ENCODE results near the gene CALHM6.

CALHM6 gene

DNA sequence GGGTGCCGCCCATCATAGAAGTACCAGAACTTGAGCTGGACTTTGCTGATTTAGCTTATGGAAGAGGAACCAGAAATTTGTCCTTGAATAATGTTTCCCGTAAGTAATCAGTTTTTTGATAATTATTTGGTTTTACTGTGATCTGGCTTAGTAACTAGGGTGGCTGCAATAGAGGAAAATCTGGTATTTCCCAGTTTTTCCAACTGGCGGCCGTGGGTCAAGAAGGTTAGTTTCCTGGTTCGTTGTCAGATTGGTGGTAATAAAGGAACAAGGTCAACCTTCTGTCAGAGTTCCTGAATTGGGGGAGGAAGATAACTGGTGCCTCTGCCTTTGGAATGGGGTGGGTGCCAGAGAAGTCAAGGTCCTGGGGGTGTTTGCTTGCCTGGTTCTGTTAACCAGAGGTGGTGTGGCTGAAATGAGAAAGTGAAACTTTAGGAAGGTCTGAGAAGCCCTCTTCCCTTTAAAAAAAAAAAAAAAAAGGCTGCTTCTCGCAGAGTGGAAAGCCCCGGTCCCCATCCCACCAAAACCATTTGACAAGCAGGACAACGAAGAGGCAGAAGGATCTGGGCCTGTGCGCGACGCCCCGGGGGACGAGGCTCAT is at the start of gene CALHM6:
CALHM6 (plus strand) TSS at position 45 of the 601 bp plus-strand sequence; CDS start at position 600, 555 bp downstream.
- DNase-seq (ENCODE audit: low spot score): no peak

DNA sequence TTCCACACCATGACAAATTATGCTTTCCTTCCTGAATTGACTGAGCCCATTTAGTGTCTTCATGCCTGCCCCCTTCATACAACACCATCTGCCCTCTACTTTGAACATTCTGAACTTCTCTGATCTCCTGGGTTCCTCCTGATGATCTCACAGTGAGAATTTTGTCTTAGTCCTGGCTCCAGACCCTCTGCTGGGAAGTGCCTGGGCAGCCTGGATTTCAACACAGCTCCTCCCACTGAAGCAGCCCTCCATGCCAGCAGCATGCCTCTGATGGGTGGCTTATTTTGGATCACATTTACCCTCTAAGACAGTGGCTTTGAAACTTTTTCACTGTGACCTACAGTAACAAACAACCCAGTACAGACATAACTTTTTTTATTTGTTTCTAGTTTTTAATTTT is 48.9 kb upstream of the CALHM6 start:
- DNase-seq (ENCODE audit: low spot score): no peak

DNA sequence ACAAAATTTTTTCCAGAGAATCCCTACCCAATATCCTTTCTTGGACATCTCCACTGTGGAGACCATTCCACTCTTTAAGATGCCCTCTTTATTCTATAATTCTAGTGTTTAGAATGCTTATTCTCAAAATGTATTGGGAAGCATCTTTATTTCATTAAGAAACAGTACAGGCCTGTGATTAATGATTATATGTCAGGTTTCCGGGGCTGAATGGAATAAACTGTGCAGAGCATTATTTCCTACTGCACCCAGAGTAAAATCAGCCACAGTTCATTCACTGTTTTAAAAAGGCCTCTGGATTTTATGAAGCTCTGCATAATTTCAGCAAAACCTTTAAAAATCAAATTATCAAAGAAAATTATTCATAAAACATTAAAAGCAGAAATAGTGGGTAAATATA is 47.8 kb upstream of the CALHM6 start:
- no peak for DNase-seq (ENCODE audit: low spot score)

DNA sequence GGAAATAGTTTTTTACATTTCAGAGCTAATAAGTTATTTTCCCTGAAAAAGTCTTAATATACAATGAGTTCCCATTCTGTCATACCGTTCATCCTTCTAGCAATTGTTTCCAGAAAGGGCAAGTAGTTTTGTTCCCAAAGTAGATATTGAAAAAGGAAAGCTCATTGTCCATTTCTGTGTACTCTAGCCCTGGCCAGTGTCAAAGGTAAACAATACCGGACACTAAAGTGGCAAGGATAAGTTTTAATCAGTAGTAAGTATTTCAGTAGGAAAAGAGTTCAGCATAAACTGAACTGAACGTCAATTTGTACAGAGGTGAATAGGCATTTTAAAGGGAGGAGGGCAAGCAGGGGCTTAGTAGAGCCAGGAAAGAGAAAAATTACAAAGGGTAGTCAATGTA is 43.5 kb upstream of the CALHM6 start:
- DNase-seq (ENCODE audit: low spot score): no peak

DNA sequence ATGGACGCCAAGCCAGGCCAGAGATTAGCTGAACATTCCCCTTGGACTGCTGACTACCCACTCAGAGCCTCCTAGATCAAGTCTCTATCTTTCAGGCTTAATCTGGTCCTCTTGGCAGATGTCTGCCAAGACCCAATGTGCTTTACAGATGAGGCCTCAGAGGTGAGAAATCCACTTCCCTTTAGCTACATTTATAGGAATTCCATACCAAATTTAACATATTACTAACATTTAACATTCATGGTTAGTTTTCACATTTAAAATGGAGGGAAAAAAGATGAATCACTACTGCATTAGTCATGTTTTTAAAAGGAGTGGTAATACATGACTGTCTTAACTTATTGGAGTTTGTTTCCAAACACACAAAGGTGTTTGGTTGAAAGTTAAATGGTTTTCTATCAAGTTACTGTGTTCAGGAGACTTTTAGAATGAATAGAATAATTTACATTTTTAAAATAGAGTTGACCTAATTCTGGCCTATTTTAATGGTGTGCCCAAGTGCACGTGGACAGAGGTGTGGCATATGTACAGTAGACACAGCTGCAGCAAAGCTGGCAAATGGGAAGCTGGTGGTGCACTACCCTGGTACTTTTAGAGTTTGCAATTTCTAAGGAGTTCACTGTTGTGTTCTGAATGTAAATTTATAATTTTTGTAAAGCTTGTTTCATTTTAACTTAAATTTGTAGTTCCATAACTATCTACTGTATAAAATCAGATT is 41.9 kb upstream of the CALHM6 start:
- no peak for DNase-seq (ENCODE audit: low spot score)

DNA sequence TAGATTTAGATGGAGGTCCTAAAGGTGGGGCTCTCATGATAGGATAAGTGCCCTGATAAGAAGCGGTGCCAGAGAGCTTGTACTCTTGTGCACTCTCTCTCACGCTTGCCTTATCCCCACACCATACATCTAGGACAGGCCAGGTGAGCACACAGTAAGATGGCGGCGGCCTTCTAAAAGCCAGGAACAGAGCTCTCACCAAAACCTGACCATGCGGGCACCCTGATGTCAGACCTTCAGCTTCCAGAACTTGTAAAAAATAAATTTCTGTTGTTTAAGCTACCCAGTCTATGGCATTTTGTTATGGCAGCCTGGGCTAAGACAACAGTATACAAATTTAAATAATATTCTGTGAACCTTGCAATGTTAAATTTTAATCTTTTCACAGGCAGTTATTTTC is 40.8 kb upstream of the CALHM6 start:
- DNase-seq (ENCODE audit: low spot score): no peak

DNA sequence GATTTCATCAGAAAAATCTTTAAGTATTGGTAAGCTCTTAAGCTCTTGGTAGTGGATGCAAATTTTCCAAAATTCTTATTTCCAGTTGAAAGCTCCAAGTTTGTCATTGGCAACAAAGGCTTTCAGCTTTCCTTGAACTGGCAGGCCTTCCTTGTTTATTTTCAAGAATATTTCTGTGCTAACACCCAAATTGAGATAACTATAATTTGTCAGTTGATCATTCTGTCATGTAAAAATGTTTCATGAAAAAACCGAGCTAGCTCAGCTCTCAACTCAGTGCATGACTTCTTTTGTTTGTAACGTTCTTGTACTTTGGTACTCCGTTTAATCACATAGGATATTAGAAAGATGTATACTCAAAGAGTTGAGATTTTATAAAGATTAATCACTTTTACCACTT is 38.9 kb upstream of the CALHM6 start:
- no peak for DNase-seq (ENCODE audit: low spot score)

DNA sequence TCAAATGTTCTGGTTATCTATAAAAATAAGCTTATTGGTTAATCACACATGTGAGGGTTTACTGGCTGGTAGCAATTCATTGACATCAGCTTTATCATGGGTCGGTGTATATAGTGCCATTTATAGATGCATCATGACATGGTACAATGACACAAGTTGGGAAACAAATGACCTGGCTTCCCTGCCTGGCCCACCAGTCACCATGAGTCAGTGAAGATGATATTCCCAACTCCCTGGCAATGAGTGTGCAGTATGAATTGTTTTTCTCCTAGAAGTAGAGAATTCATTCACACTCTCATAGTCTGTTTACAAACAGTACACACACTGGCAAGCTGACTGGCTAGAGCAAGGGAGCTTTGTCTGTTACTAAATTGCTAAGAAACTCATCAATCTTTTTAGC is 37.2 kb upstream of the CALHM6 start:
- no peak for DNase-seq (ENCODE audit: low spot score)

DNA sequence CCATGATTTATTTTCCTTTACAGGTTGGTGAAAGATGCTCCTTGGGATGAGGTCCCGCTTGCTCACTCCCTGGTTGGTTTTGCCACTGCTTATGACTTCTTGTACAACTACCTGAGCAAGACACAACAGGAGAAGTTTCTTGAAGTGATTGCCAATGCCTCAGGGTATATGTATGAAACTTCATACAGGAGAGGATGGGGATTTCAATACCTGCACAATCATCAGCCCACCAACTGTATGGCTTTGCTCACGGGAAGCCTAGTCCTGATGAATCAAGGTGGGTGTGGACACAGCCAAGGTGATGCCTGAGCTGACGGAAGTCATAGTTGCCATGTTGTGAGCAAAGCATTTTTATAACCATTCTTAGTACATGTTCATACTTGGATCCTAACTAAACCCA is 34.6 kb upstream of the CALHM6 start:
- no peak for DNase-seq (ENCODE audit: low spot score)

DNA sequence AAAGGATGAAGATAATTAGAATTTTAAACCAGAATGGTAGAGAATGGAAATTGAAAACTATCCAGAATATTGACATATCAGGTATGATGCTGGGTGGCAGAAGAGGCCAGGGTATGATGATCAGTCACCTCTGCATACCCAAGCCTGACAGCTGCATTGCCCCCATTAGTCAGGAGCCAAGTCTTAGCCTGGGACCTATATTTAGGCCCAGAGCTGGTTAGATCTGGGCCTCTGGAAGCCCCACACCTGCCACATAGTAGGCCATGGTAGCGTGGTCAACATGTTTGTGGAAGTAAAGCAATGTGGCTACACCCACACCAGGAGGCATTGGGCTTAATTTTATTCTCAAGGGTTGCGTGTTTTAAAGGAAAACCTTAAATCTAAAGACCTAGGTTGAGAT is 32.1 kb upstream of the CALHM6 start:
- DNase-seq (ENCODE audit: low spot score): no peak

DNA sequence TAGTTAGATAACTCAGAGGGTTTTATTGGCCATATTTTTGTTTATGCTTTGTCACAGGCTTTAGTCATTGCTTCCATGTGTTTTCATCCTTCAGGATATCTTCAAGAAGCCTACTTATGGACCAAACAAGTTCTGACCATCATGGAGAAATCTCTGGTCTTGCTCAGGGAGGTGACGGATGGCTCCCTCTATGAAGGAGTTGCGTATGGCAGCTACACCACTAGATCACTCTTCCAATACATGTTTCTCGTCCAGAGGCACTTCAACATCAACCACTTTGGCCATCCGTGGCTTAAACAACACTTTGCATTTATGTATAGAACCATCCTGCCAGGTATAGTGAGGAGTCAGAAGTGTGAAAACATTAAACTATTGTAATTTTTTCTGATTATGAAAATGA is 30.3 kb upstream of the CALHM6 start:
- DNase-seq (ENCODE audit: low spot score): no peak

DNA sequence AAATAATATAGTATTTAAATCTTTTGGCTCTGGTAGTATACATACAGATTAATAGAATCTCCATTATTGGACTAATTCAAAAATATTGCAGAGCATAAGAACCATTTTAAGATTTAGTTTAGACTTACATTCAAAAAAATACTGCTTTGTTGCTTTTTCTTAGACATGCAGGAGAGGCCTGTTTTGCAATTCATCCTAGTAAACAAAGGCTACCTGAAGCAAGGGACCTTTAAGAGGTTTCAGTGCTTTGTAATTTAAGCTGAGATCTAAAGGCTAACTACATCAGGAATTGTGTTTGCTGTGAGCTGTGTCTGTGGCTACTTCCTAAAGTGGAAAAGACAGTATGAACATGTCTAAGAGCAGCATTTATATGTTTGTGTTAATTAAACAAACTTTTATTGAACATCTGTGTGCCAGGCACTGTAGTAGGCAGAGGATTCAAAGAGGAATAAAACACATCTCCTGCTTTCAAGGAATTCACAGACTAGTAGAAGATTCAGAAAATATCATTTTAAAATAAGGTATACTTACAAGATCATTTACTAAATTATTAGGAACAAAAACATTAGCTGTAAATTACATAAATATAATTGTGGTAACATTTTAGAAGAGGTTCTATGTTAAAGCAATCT is 29.1 kb upstream of the CALHM6 start:
- no peak for DNase-seq (ENCODE audit: low spot score)

DNA sequence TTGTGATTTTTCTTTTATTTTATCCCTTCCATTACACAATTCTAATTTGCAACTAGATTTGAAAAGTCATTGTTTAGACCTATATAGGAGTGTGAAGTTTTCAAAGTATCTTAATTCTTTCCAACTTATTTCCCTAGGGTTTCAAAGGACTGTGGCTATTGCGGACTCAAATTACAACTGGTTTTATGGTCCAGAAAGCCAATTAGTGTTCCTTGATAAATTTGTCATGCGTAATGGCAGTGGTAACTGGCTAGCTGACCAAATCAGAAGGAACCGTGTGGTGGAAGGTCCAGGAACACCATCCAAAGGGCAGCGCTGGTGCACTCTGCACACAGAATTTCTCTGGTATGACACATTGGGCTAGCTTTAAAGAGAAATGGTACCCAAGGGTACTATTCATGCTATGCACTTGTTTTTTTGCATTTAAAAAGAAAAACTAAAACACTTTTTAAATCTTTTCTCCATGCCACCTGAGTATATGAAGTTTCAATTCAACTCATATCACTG is 27.9 kb upstream of the CALHM6 start:
- no peak for DNase-seq (ENCODE audit: low spot score)

DNA sequence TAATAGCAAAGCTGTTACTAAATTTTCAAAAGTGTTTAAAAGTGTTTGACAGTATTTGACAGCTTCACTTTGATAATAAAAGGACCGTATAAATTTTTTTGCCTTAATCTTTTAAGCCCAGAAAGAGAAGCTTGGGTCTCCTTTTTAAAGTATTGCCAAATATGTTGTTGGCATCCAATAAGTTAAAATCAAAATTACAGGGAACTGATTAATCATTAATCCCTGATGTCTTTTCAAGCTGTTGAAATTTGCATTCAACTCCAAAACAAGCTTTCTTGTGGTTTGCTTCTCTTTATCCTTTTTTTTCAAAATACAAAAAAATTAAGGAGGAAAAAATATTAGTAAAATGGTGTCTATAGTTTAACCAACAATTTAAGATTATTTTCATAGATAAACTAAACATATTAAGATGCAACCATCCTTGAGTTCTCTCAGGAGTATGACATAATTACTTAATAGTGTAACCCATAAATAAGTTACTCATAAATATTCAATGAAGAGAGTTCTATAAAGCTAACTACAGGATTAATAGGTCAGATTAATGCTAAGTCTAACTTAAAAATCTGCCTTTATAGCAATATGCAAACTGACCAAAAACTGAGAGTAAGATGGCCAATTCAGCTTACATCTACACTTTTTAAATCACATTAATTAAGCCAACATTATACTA is 27.0 kb upstream of the CALHM6 start:
- DNase-seq (ENCODE audit: low spot score): no peak

DNA sequence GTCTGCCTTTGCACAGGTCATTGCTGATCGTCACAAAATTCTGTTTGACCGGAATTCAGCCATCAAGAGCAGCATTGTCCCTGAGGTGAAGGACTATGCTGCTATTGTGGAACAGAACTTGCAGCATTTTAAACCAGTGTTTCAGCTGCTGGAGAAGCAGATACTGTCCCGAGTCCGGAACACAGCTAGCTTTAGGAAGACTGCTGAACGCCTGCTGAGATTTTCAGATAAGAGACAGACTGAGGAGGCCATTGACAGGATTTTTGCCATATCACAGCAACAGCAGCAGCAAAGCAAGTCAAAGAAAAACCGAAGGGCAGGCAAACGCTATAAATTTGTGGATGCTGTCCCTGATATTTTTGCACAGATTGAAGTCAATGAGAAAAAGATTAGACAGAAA is 24.6 kb upstream of the CALHM6 start:
- no peak for DNase-seq (ENCODE audit: low spot score)

DNA sequence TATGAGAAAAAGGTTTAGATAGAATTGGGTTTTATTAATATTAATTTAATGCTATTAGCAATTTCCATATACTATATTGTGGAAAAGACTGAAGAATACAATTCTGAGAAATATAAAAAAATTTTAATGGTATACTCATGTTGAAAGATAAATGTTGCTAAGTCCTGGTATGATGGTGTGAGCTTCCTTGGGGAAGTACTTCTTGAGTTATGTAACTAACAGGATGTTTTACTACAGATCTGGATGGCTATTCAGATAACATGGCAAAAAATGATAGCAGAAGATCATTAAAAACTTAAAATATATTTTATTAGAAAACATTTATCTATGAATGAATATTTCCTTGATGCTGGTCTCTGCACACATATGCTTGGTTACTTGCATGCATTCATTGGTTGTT is 23.5 kb upstream of the CALHM6 start:
- DNase-seq (ENCODE audit: low spot score): no peak

DNA sequence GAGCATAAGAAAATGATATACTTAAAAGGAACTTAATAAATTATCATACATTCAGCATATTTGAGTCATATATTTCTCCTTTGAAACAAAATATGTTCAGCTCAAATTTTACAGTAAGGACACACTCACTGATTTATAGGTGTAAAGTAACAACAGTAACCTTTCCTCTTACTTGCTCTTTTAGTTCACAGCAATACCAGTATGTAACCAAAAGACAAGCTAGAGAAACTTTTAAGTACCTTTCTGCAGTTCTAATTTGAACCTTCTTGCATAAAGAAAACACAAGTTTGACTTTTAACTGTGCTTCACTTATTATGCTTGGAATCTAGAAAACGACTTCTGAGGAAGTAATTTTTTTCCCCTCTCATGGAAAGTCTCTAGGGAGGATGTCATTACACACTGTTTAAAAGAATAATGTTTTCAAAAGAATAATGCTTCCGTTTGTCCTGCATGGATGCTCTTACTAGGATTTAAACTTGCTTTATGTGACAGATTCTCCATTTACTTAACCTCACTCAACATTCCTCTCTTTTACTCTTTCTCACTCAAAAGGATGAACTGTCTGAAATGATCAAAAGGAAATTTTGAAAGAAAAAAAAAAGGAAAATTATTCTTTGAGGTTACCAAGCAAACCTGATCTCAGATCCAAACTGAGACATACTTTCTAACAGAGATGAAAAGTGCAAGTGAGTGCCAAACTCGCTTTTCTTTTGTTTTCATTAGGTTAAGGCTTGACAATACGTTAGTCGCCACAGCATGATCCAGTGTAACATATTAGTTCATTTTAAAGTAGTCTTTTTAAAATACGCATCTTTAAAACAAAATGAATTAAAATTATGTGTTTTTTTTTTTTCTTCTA is 22.4 kb upstream of the CALHM6 start:
- no peak for DNase-seq (ENCODE audit: low spot score)

DNA sequence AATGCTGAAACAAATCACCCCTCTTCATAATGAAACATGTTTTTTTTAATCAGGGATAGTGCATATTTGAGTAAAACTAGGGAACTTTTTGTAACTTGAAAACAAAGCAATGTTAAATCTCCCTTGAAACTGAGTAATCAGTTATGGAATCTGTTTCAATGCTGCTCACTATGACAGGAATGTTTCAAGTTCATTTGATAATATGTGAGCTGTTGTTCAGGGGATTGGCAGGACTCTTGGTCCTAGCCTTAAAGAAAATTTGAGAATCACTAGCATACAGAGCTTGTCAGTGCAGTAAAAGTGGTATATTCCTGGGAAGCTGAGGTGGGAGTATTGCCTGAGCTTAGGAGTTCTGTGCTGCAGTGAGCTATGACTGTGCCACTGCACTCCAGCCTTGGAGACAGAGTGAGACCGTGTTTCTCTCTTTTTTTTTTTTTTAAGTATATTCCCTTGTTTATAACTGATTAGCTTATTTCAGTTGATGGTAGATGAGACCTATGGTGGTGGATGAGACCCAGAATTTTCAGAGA is 21.6 kb upstream of the CALHM6 start:
- DNase-seq (ENCODE audit: low spot score): no peak

DNA sequence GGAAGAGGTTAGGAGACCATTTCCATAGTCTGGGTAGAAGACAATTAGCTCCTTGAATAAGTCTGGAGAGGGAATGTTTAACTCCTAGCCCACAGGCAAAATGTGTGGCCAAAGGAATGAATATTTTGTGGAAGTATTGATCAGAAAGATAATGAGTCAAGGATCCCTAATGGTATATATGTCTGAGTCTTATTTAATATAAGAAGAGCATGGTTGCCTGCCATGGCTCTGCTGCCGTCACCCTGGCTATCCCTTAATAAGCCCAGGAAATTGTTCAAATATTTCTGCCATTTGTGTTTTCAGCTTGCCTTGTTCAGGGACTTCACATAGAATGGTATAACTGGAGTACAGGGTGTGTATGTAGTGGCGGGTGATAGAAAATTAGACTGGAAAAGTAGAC is 18.1 kb upstream of the CALHM6 start:
- no peak for DNase-seq (ENCODE audit: low spot score)

DNA sequence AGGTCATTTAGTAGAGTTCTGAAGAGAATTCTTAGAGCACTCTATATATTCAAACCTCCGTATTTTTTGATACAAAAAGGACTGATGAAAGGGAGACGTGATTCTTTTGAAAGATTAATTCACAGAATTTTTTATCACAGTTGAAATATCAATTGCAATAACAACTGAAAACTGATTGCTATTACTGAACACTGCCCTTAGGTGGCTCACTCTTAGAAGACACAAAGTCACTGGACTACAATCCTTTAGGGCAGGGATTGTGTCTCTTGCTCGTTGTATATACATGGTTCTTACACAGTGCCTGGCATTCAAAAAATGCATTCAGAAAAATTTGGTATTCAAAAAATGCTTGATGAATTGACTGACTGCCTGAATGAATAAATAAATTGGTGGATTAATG is 17.1 kb upstream of the CALHM6 start:
- peak; percentile 14 for DNase-seq (ENCODE audit: low spot score)

DNA sequence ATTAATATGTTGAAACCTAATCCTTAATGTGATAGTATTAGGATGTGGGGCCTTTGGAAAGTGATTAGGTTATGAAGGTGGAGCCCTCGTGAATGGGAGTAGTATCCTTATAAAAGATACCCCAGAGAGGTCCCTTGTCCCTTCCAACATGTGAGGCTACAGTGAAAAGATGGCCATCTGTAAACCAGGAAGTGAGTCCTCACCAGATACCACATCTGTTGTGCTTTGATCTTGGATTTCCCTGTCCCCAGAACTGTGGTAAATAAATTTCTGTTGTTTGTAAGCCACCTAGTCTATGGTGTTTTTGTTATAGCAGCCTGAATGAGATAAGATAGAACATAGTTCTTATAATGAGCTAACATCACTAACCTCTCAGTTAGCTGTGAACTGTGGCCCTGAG is 16.6 kb upstream of the CALHM6 start:
- no peak for DNase-seq (ENCODE audit: low spot score)

DNA sequence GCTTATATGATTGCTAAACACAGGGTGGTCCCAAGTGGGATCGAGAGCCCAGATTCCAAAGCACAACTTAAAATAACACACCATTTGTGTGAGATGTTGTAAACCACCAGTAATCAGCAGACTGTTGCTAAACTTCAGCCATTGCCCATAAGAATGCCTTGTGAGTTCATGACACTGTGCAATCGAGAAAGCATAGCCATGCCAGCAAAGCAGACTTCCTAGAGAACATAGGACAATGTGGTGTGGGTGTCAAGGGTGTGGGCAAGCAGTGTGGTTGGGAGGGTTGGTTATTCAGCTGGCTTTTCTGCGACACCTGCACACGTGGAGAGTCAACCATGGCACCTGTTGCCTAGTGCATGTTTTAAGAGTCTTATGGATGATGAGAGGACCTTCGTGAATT is 16.1 kb upstream of the CALHM6 start:
- no peak for DNase-seq (ENCODE audit: low spot score)
